Astrocyte (in vitro differentiated cells and primary cell): Measurements from ENCODE around the gene AOC3. TPM values are rescaled to one million over a fixed set of nuclear protein-coding genes. Genes with fewer than 3 reads are reported as not detected.

ENCODE experiments used
- DNase-seq: peaks from one replicate; pipeline ENCODE4 v3.0.0-alpha.2; 2010; ENCODE audit warnings: low read depth
- FAIRE-seq: peaks from 2 replicates; lab custom pipeline; 2011; peaks lifted over from hg19 to GRCh38; lab: Jason Lieb, UNC
- H2AFZ ChIP-seq: 2 replicates; pipeline ENCODE4 v1.6.0; 2012; ENCODE audit warnings: low read depth, low read length, inconsistent platforms
- H3K27ac ChIP-seq: 2 replicates; pipeline ENCODE4 v1.5.1; 2011; ENCODE audit warnings: low read depth, low read length, inconsistent platforms
- H3K27me3 ChIP-seq: 2 replicates; pipeline ENCODE4 v1.6.0; 2011; ENCODE audit warnings: low read length, inconsistent platforms; ENCODE audit not compliant: insufficient read depth
- H3K36me3 ChIP-seq: 2 replicates; pipeline ENCODE4 v1.5.1; 2011; ENCODE audit warnings: low read length, inconsistent platforms; ENCODE audit not compliant: insufficient read depth
- H3K4me1 ChIP-seq: 2 replicates; pipeline ENCODE4 v1.5.1; 2011; ENCODE audit warnings: low read length, inconsistent platforms; ENCODE audit not compliant: insufficient read depth
- H3K4me2 ChIP-seq: 2 replicates; pipeline ENCODE4 v1.6.0; 2012; ENCODE audit warnings: low read length, inconsistent platforms
- H3K4me3 ChIP-seq: 2 replicates; pipeline ENCODE4 v1.5.1; 2011; ENCODE audit warnings: low read depth, mild to moderate bottlenecking, low read length, inconsistent platforms; ENCODE audit not compliant: insufficient read depth
- H3K79me2 ChIP-seq: 2 replicates; pipeline ENCODE4 v1.6.0; 2012; ENCODE audit warnings: mild to moderate bottlenecking, low read length, inconsistent platforms; ENCODE audit not compliant: insufficient read depth
- H3K9ac ChIP-seq: 2 replicates; pipeline ENCODE4 v1.6.0; 2012; ENCODE audit warnings: mild to moderate bottlenecking, low read length, inconsistent platforms
- H3K9me3 ChIP-seq: 2 replicates; pipeline ENCODE4 v1.5.1; 2012; ENCODE audit warnings: low read depth, mild to moderate bottlenecking, low read length, inconsistent platforms; ENCODE audit not compliant: insufficient read depth
- H4K20me1 ChIP-seq: 2 replicates; pipeline ENCODE4 v1.6.0; 2012; ENCODE audit warnings: low read length, inconsistent platforms; ENCODE audit not compliant: insufficient read depth
- H3K27ac Mint-ChIP-seq: one replicate; pipeline ENCODE4 v1.8.0; 2021; ENCODE audit warnings: mild to moderate bottlenecking, mixed read lengths; ENCODE audit not compliant: unreplicated experiment
- H3K27me3 Mint-ChIP-seq: one replicate; pipeline ENCODE4 v1.8.0; 2021; ENCODE audit warnings: low read depth, mixed read lengths; ENCODE audit not compliant: unreplicated experiment
- H3K36me3 Mint-ChIP-seq: one replicate; pipeline ENCODE4 v1.8.0; 2021; ENCODE audit warnings: low read depth, mixed read lengths; ENCODE audit not compliant: unreplicated experiment
- H3K4me1 Mint-ChIP-seq: one replicate; pipeline ENCODE4 v1.8.0; 2021; ENCODE audit warnings: low read depth, mixed read lengths; ENCODE audit not compliant: unreplicated experiment
- H3K4me3 Mint-ChIP-seq: one replicate; pipeline ENCODE4 v1.8.0; 2021; ENCODE audit warnings: mild to moderate bottlenecking, moderate library complexity, mixed read lengths; ENCODE audit not compliant: unreplicated experiment
- H3K9me3 Mint-ChIP-seq: one replicate; pipeline ENCODE4 v1.8.0; 2021; ENCODE audit warnings: mild to moderate bottlenecking, mixed read lengths; ENCODE audit not compliant: unreplicated experiment
- EZH2 ChIP-seq: IDR thresholded peaks from 2 replicates; pipeline ENCODE4 v1.6.1; 2012; ENCODE audit warnings: mild to moderate bottlenecking, low read length, inconsistent platforms; ENCODE audit not compliant: insufficient read depth
- total RNA-seq: library from RNA; stranded (reverse); gene quantifications from 2 replicates; pipeline ENCODE4 v1.2.1, GENCODE V29; 2021
- TF ChIP-seq, protein P1 (sequence below): IDR thresholded peaks from 2 replicates; pipeline ENCODE4 v1.5.1; 2011; ENCODE audit warnings: low read depth, mild to moderate bottlenecking, inconsistent platforms, low read length, moderate library complexity; ENCODE audit not compliant: insufficient read depth

The AOC3 gene
- total RNA-seq, 1 donor from 2014 or later: 1.1 TPM

DNA sequence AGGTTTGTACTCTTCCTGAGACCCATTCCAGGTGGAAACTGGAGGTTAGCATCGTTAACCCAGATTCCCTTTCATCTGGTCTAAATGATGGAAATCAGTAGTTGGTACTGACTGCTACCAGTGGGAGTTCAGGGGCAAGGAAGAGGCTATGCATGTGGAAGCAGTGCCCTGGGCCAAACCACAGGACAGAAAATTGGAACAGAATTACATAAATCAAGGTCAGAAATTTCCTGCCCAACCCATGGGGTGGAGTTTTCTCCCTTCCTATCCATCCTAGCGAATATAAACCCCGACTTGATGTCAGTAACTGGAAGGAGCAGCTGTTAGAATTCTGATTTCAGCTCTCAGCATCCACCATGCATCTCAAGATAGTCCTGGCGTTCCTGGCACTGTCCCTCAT, 6.7 kb upstream of the AOC3 start, which contains the start of gene AOC2:
TSS of gene AOC2 (plus strand) at position 310 of the 400 bp plus-strand sequence. CDS start at position 357, 47 bp downstream.
- no peak for FAIRE-seq
- Histone ChIP-seq H3K4me3 (no peak within 1 kb of the TSS), H3K4me2 (no peak within 1 kb of the TSS), H3K27me3 (peaks cover under 1% of the 10 kb centered on the region), H3K79me2 (no peaks in the 10 kb centered on the region), H3K9ac (no peak within 1 kb of the TSS), H3K4me1 (peaks cover 4% of the 10 kb centered on the region), H3K36me3 (peaks cover 42% of the 10 kb centered on the region), H4K20me1 (peaks cover 56% of the 10 kb centered on the region), H3K9me3 (no peaks in the 10 kb centered on the region), H3K27ac (no peak within 1 kb of the TSS), H2AFZ (no peak within 1 kb of the TSS)
- H3K27ac Mint-ChIP-seq: no peak within 1 kb of the TSS
- H3K4me1 Mint-ChIP-seq: peaks cover 5% of the 10 kb centered on the region
- TF ChIP-seq, protein P1, sequence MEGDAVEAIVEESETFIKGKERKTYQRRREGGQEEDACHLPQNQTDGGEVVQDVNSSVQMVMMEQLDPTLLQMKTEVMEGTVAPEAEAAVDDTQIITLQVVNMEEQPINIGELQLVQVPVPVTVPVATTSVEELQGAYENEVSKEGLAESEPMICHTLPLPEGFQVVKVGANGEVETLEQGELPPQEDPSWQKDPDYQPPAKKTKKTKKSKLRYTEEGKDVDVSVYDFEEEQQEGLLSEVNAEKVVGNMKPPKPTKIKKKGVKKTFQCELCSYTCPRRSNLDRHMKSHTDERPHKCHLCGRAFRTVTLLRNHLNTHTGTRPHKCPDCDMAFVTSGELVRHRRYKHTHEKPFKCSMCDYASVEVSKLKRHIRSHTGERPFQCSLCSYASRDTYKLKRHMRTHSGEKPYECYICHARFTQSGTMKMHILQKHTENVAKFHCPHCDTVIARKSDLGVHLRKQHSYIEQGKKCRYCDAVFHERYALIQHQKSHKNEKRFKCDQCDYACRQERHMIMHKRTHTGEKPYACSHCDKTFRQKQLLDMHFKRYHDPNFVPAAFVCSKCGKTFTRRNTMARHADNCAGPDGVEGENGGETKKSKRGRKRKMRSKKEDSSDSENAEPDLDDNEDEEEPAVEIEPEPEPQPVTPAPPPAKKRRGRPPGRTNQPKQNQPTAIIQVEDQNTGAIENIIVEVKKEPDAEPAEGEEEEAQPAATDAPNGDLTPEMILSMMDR: no peak
- TF ChIP-seq EZH2: no peak
- no peaks in the 10 kb centered on the region for H3K27me3 Mint-ChIP-seq
- H3K36me3 Mint-ChIP-seq: peaks cover 9% of the 10 kb centered on the region
- no peak within 1 kb of the TSS for H3K4me3 Mint-ChIP-seq
- no peak for DNase-seq
- H3K9me3 Mint-ChIP-seq: no peaks in the 10 kb centered on the region

DNA sequence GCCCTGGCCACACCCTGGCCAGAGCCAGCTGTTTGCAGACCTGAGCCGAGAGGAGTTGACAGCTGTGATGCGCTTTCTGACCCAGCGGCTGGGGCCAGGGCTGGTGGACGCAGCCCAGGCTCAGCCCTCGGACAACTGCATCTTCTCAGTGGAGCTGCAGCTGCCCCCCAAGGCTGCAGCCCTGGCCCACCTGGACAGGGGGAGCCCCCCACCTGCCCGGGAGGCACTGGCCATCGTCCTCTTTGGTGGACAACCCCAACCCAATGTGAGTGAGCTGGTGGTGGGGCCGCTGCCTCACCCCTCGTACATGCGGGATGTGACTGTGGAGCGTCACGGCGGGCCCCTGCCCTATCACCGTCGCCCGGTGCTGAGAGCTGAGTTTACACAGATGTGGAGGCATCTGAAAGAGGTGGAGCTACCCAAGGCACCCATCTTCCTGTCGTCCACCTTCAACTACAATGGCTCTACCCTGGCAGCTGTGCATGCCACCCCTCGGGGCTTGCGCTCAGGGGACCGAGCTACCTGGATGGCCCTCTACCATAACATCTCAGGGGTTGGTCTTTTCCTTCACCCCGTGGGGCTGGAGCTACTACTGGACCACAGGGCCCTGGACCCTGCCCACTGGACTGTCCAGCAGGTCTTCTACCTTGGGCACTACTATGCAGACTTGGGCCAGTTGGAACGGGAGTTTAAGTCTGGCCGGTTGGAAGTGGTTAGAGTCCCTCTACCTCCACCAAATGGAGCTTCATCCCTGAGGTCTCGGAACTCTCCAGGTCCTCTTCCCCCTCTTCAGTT, 6.0 kb upstream of the AOC3 start:
- no peak overlapping the region for H2AFZ ChIP-seq
- H3K4me1 ChIP-seq: peaks cover 4% of the 10 kb centered on the region
- H4K20me1 ChIP-seq: peaks cover 55% of the 10 kb centered on the region
- no peaks in the 10 kb centered on the region for H3K79me2 ChIP-seq
- H3K9ac ChIP-seq: no peak overlapping the region
- no peak overlapping the region for H3K27ac ChIP-seq
- H3K27me3 ChIP-seq: peaks cover 5% of the 10 kb centered on the region
- FAIRE-seq (no peak), DNase-seq (no peak)
- H3K9me3 ChIP-seq: no peaks in the 10 kb centered on the region
- Mint-ChIP-seq H3K9me3 (no peaks in the 10 kb centered on the region), H3K27me3 (no peaks in the 10 kb centered on the region), H3K4me3 (no peak overlapping the region), H3K4me1 (peaks cover 5% of the 10 kb centered on the region), H3K27ac (no peak overlapping the region), H3K36me3 (peaks cover 6% of the 10 kb centered on the region)
- peaks cover 39% of the 10 kb centered on the region for H3K36me3 ChIP-seq
- no peak overlapping the region for H3K4me3 ChIP-seq
- H3K4me2 ChIP-seq: no peak overlapping the region
- no peak for TF ChIP-seq EZH2
- TF ChIP-seq, protein P1: no peak

DNA sequence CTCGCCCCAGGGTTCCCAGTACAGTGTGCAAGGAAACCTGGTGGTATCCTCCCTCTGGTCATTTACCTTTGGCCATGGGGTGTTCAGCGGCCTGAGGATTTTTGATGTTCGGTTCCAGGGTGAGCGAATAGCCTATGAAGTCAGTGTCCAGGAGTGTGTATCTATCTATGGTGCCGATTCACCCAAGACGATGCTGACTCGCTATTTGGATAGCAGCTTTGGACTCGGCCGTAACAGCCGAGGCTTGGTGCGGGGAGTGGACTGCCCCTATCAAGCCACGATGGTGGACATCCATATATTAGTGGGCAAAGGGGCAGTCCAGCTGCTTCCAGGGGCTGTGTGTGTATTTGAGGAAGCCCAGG, 5.5 kb upstream of the AOC3 start:
- H3K4me3 Mint-ChIP-seq: no peak overlapping the region
- Histone ChIP-seq H3K9me3 (no peaks in the 10 kb centered on the region), H3K4me1 (peaks cover 4% of the 10 kb centered on the region), H3K9ac (no peak overlapping the region), H4K20me1 (peaks cover 55% of the 10 kb centered on the region), H2AFZ (no peak overlapping the region), H3K27ac (no peak overlapping the region), H3K27me3 (peaks cover 5% of the 10 kb centered on the region), H3K4me3 (no peak overlapping the region), H3K36me3 (peaks cover 37% of the 10 kb centered on the region), H3K79me2 (no peaks in the 10 kb centered on the region), H3K4me2 (no peak overlapping the region)
- no peak overlapping the region for H3K27ac Mint-ChIP-seq
- no peaks in the 10 kb centered on the region for H3K27me3 Mint-ChIP-seq
- DNase-seq (no peak), FAIRE-seq (no peak)
- H3K36me3 Mint-ChIP-seq: peaks cover 6% of the 10 kb centered on the region
- H3K4me1 Mint-ChIP-seq: peaks cover 5% of the 10 kb centered on the region
- TF ChIP-seq EZH2: no peak
- TF ChIP-seq, protein P1: no peak
- no peaks in the 10 kb centered on the region for H3K9me3 Mint-ChIP-seq
